H9 (cell line): Measurements from ENCODE around the gene RITA1. TPM values are rescaled to one million over a fixed set of nuclear protein-coding genes. Genes with fewer than 3 reads are reported as not detected.
A peak's percentile ranks its signal among the peaks of the same experiment; 100 is the strongest.

ENCODE experiments used
- DNase-seq: peaks from one replicate; pipeline ENCODE4 v3.0.0-alpha.2; 2017
- H2AFZ ChIP-seq: one replicate; pipeline ENCODE4 v1.6.1; 2013; ENCODE audit warnings: mild to moderate bottlenecking, low read length, control low read depth, moderate library complexity
- H2AK5ac ChIP-seq: 2 replicates; pipeline ENCODE4 v1.6.1; 2013; ENCODE audit warnings: low read length, control low read depth, mixed read lengths; ENCODE audit not compliant: insufficient read length
- H2BK120ac ChIP-seq: one replicate; pipeline ENCODE4 v1.6.1; 2013; ENCODE audit warnings: low read depth, mild to moderate bottlenecking, low read length, control low read depth, inconsistent platforms; ENCODE audit not compliant: poor library complexity, severe bottlenecking
- H2BK12ac ChIP-seq: 2 replicates; pipeline ENCODE4 v1.6.1; 2013; ENCODE audit warnings: low read length, control low read depth, mixed read lengths, low read depth; ENCODE audit not compliant: insufficient read length
- H2BK15ac ChIP-seq: 2 replicates; pipeline ENCODE4 v1.6.1; 2013; ENCODE audit warnings: low read depth, low read length, control low read depth
- H2BK20ac ChIP-seq: one replicate; pipeline ENCODE4 v1.6.1; 2013; ENCODE audit warnings: low read depth, mild to moderate bottlenecking, low read length, control low read depth, inconsistent platforms; ENCODE audit not compliant: poor library complexity, severe bottlenecking
- H2BK5ac ChIP-seq: 2 replicates; pipeline ENCODE4 v1.6.1; 2013; ENCODE audit warnings: low read length, control low read depth, mixed read lengths; ENCODE audit not compliant: insufficient read length
- H3K14ac ChIP-seq: 2 replicates; pipeline ENCODE4 v1.6.1; 2013; ENCODE audit warnings: low read length, control low read depth; ENCODE audit not compliant: insufficient read depth
- H3K18ac ChIP-seq: 2 replicates; pipeline ENCODE4 v1.6.1; 2013; ENCODE audit warnings: low read depth, mild to moderate bottlenecking, mixed read lengths, low read length, control low read depth; ENCODE audit not compliant: insufficient read length
- H3K23ac ChIP-seq: 2 replicates; pipeline ENCODE4 v1.6.1; 2013; ENCODE audit warnings: low read length, control low read depth, mixed read lengths, low read depth; ENCODE audit not compliant: insufficient read length
- H3K23me2 ChIP-seq: 2 replicates; pipeline ENCODE4 v1.6.1; 2013; ENCODE audit warnings: low read depth, mild to moderate bottlenecking, mixed read lengths, low read length, control low read depth; ENCODE audit not compliant: insufficient read length, poor library complexity, severe bottlenecking
- H3K27ac ChIP-seq: 2 replicates; pipeline ENCODE4 v1.5.1; 2013; ENCODE audit warnings: low read length, control low read depth, mixed read lengths, low read depth; ENCODE audit not compliant: insufficient read length
- H3K27me3 ChIP-seq: 2 replicates; pipeline ENCODE4 v1.6.1; 2013; ENCODE audit warnings: low read length, control low read depth, inconsistent platforms; ENCODE audit not compliant: insufficient read depth
- H3K4ac ChIP-seq: 2 replicates; pipeline ENCODE4 v1.6.1; 2013; ENCODE audit warnings: low read depth, mild to moderate bottlenecking, control low read depth, inconsistent platforms, low read length, moderate library complexity
- H3K4me1 ChIP-seq: 2 replicates; pipeline ENCODE4 v1.6.1; 2013; ENCODE audit warnings: low read length, control low read depth, inconsistent platforms; ENCODE audit not compliant: insufficient read depth
- H3K4me2 ChIP-seq: 2 replicates; pipeline ENCODE4 v1.6.1; 2013; ENCODE audit warnings: low read length, control low read depth, mixed read lengths; ENCODE audit not compliant: insufficient read length, insufficient read depth
- H3K56ac ChIP-seq: 2 replicates; pipeline ENCODE4 v1.6.1; 2013; ENCODE audit warnings: low read depth, mild to moderate bottlenecking, mixed read lengths, low read length, control low read depth; ENCODE audit not compliant: insufficient read length
- H3K79me1 ChIP-seq: 2 replicates; pipeline ENCODE4 v1.6.1; 2013; ENCODE audit warnings: low read depth, mild to moderate bottlenecking, moderate library complexity, low read length, control low read depth, inconsistent platforms; ENCODE audit not compliant: insufficient read depth, poor library complexity, severe bottlenecking
- H3K79me2 ChIP-seq: 2 replicates; pipeline ENCODE4 v1.6.1; 2013; ENCODE audit warnings: low read length, control low read depth, inconsistent platforms; ENCODE audit not compliant: insufficient read depth
- H3K9ac ChIP-seq: 2 replicates; pipeline ENCODE4 v1.6.1; 2013; ENCODE audit warnings: low read length, control low read depth, mixed read lengths; ENCODE audit not compliant: insufficient read length; ENCODE audit errors: extremely low read depth
- H3K9me3 ChIP-seq: one replicate; pipeline ENCODE4 v1.6.1; 2013; ENCODE audit warnings: low read depth, low read length, inconsistent platforms; ENCODE audit not compliant: control insufficient read depth
- H3T11ph ChIP-seq: one replicate; pipeline ENCODE4 v1.6.1; 2013; ENCODE audit warnings: mild to moderate bottlenecking, low read length, control low read depth, inconsistent platforms
- H4K20me1 ChIP-seq: one replicate; pipeline ENCODE4 v1.6.1; 2013; ENCODE audit not compliant: control insufficient read depth, insufficient read length, insufficient read depth
- H4K5ac ChIP-seq: 2 replicates; pipeline ENCODE4 v1.6.1; 2013; ENCODE audit warnings: low read depth, mild to moderate bottlenecking, mixed read lengths, low read length, control low read depth; ENCODE audit not compliant: insufficient read length
- H4K8ac ChIP-seq: replicated peaks from 2 replicates; pipeline ENCODE4 v1.6.1; 2013; ENCODE audit warnings: low read length, control low read depth, mixed read lengths, low read depth; ENCODE audit not compliant: insufficient read length
- H4K91ac ChIP-seq: 2 replicates; pipeline ENCODE4 v1.6.1; 2013; ENCODE audit warnings: low read depth, mild to moderate bottlenecking, moderate library complexity, mixed read lengths, low read length, control low read depth; ENCODE audit not compliant: insufficient read length
- H3K27ac Mint-ChIP-seq, 3 experiments: 2 replicates in 2 of 3; 3 replicates in 1 of 3; pipeline ENCODE4 v1.8.0; 2020 to 2021; ENCODE audit warnings: mixed read lengths in 3 of 3, mild to moderate bottlenecking in 1 of 3, moderate library complexity in 1 of 3
- H3K27me3 Mint-ChIP-seq: 2 replicates; pipeline ENCODE4 v1.8.0; 2021; ENCODE audit warnings: low read depth, mild to moderate bottlenecking, moderate library complexity, mixed read lengths
- H3K36me3 Mint-ChIP-seq, 3 experiments: 2 replicates in 2 of 3; 3 replicates in 1 of 3; pipeline ENCODE4 v1.8.0; 2020 to 2021; ENCODE audit warnings: low read depth in 3 of 3, mixed read lengths in 3 of 3; ENCODE audit not compliant: insufficient read depth in 1 of 3
- H3K4me1 Mint-ChIP-seq, 2 experiments: 2 replicates each; pipeline ENCODE4 v1.8.0; 2020; ENCODE audit warnings: mixed read lengths in 2 of 2
- H3K4me3 Mint-ChIP-seq, 2 experiments: 2 replicates in 1 of 2; 3 replicates in 1 of 2; pipeline ENCODE4 v1.8.0; 2020 to 2021; ENCODE audit warnings: mild to moderate bottlenecking in 2 of 2, mixed read lengths in 2 of 2, moderate library complexity in 1 of 2
- H3K9me3 Mint-ChIP-seq, 2 experiments: 2 replicates in 1 of 2; 3 replicates in 1 of 2; pipeline ENCODE4 v1.8.0; 2020; ENCODE audit warnings: mild to moderate bottlenecking in 2 of 2, mixed read lengths in 2 of 2, moderate library complexity in 1 of 2
- CTCF ChIP-seq: fragments of 200-600 bp; sonication (generic); conservative IDR thresholded peaks from 3 replicates; pipeline ENCODE4 v1.8.0; 2021; ENCODE audit warnings: antibody characterized with exemption, mild to moderate bottlenecking
- WGBS: extraction: QIAGEN DNeasy Blood & Tissue Kit; methylation state at CpG from one replicate; pipeline ENCODE4 v1.1.7; 2013; ENCODE audit warnings: missing lambda C conversion rate, low lambda C conversion rate, mixed read lengths; ENCODE audit not compliant: insufficient read length; ENCODE audit errors: extremely low coverage; 5-methylcytosine and 5-hydroxymethylcytosine counted together
- total RNA-seq: library from RNA; stranded (reverse); gene quantifications from 2 replicates; pipeline ENCODE4 v1.2.1, GENCODE V29; 2021

The RITA1 gene
- total RNA-seq, 1 experiment from 2014 or later, result 26.1 TPM

- Histone ChIP-seq H2BK20ac (no peak overlapping the region), H4K8ac (no peak overlapping the region), H3K23me2 (peaks cover 12% of the 10 kb centered on the region), H2BK5ac (no peak overlapping the region), H2AFZ (no peak overlapping the region), H3T11ph (no peak overlapping the region), H2BK12ac (no peak overlapping the region), H3K79me1 (no peaks in the 10 kb centered on the region), H3K9me3 (no peaks in the 10 kb centered on the region), H2BK15ac (no peak overlapping the region), H4K91ac (no peak overlapping the region), H2BK120ac (no peak overlapping the region), H3K14ac (0 out of 2 replicates have a peak overlapping the region, but pooled peaks have one; percentile 70), H3K79me2 (no peaks in the 10 kb centered on the region), H3K18ac (peak overlapping the region; percentile 60), H2AK5ac (no peak overlapping the region), H3K56ac (no peak overlapping the region), H3K4me1 (no peaks in the 10 kb centered on the region), H3K4ac (no peak overlapping the region), H3K9ac (no peak overlapping the region), H3K23ac (no peak overlapping the region), H4K20me1 (no peaks in the 10 kb centered on the region), H3K27ac (no peak overlapping the region), H3K4me2 (peak overlapping the region; percentile 46), H3K27me3 (no peaks in the 10 kb centered on the region), H4K5ac (no peak overlapping the region)
- WGBS, result no CpG with 5 or more reads among the region's 21 CpGs
- H3K4me1 Mint-ChIP-seq, result peaks cover 8 to 16% of the 10 kb centered on the region in 2 experiments
- no peak for DNase-seq
- H3K27ac Mint-ChIP-seq, result 0 out of 7 replicates have a peak overlapping the region, but pooled peaks of 1 of the 3 experiments have one; percentile 57
- H3K9me3 Mint-ChIP-seq, result no peaks in the 10 kb centered on the region; a peak in 1 of 5 replicates
- TF ChIP-seq CTCF, result no peak
- H3K4me3 Mint-ChIP-seq, result peak overlapping the region; percentile 64 to 81
- peaks cover 36% of the 10 kb centered on the region for H3K27me3 Mint-ChIP-seq
- H3K36me3 Mint-ChIP-seq, result no peaks in the 10 kb centered on the region
Observed at GRCh38 chr12:113136128-113136989, 49.2 kb upstream of the RITA1 start.
